Loucy (cell line): ENCODE measurements around the gene SULT1C4.
A peak's percentile ranks its signal among the peaks of the same experiment; 100 is the strongest.

Experiments used
- H2AFZ ChIP-seq: fragments of 200-600 bp; sonication (generic); 2 replicates; pipeline ENCODE4 v1.6.0; 2016; ENCODE audit warnings: antibody characterized with exemption, mild to moderate bottlenecking, low read length, moderate library complexity
- H3F3A ChIP-seq: fragments of 200-600 bp; 2 replicates; pipeline ENCODE4 v1.6.0; 2016; ENCODE audit warnings: antibody characterized with exemption, low read depth, mild to moderate bottlenecking
- H3K27me3 ChIP-seq: fragments of 200-600 bp; sonication (generic); 2 replicates; pipeline ENCODE4 v1.6.1; 2014; ENCODE audit warnings: low read length, mild to moderate bottlenecking; ENCODE audit not compliant: insufficient read depth, poor library complexity, severe bottlenecking
- H3K36me3 ChIP-seq: fragments of 200-600 bp; sonication (generic); 2 replicates; pipeline ENCODE4 v1.6.1; 2016; ENCODE audit warnings: low read length; ENCODE audit not compliant: insufficient read depth
- H3K4me1 ChIP-seq: fragments of 200-600 bp; sonication (generic); 2 replicates; pipeline ENCODE4 v1.5.1; 2014; ENCODE audit warnings: low read length, mild to moderate bottlenecking; ENCODE audit not compliant: insufficient read depth, poor library complexity, severe bottlenecking
- H3K4me2 ChIP-seq: fragments of 200-600 bp; sonication (generic); 2 replicates; pipeline ENCODE4 v1.6.0; 2014; ENCODE audit warnings: antibody characterized with exemption, low read length, low read depth, mild to moderate bottlenecking; ENCODE audit not compliant: poor library complexity, severe bottlenecking
- H3K4me3 ChIP-seq: fragments of 200-600 bp; sonication (generic); 2 replicates; pipeline ENCODE4 v1.5.1; 2014; ENCODE audit warnings: low read length, mild to moderate bottlenecking, mixed read lengths; ENCODE audit not compliant: poor library complexity, severe bottlenecking
- H3K79me2 ChIP-seq: fragments of 200-600 bp; sonication (generic); 2 replicates; pipeline ENCODE4 v1.6.1; 2014; ENCODE audit warnings: low read length; ENCODE audit not compliant: insufficient read depth
- H3K9ac ChIP-seq: fragments of 200-600 bp; sonication (generic); 2 replicates; pipeline ENCODE4 v1.6.0; 2014; ENCODE audit warnings: mild to moderate bottlenecking, low read depth, low read length, moderate library complexity; ENCODE audit not compliant: poor library complexity, severe bottlenecking
- H3K9me2 ChIP-seq: fragments of 200-600 bp; sonication (generic); replicated peaks from 2 replicates; pipeline ENCODE4 v1.6.1; 2016; ENCODE audit warnings: low read depth, low read length, mixed read lengths
- H3K9me3 ChIP-seq: fragments of 200-600 bp; sonication (generic); 2 replicates; pipeline ENCODE4 v1.6.1; 2014; ENCODE audit warnings: mild to moderate bottlenecking, antibody characterized with exemption, low read length, low read depth; ENCODE audit not compliant: insufficient read depth
- H4K20me1 ChIP-seq: fragments of 200-600 bp; sonication (generic); 2 replicates; pipeline ENCODE4 v1.6.0; 2014; ENCODE audit warnings: antibody characterized with exemption, low read length, mild to moderate bottlenecking; ENCODE audit not compliant: insufficient read depth, poor library complexity, severe bottlenecking
- CTCF ChIP-seq: fragments of 200-600 bp; sonication (generic); conservative IDR thresholded peaks from 2 replicates; pipeline ENCODE4 v1.5.1; 2014; ENCODE audit warnings: mild to moderate bottlenecking, antibody characterized with exemption, low read length
- EZH2phosphoT487 ChIP-seq: fragments of 200-600 bp; IDR thresholded peaks from 2 replicates; pipeline ENCODE4 v1.6.1; 2018; ENCODE audit warnings: antibody characterized with exemption, mild to moderate bottlenecking, moderate library complexity, borderline replicate concordance

The SULT1C4 gene

GRCh38 chr2:108377815-108378630 lies at the start of gene SULT1C4:
SULT1C4 (plus strand) TSS chr2:108377954; CDS start chr2:108378338, 384 bp downstream.
- H3F3A ChIP-seq = no peaks in the 10 kb centered on the region
- no peaks in the 10 kb centered on the region for H3K79me2 ChIP-seq
- H3K36me3 ChIP-seq = no peaks in the 10 kb centered on the region
- H2AFZ ChIP-seq = no peak within 1 kb of the TSS
- TF ChIP-seq CTCF (no peak), EZH2phosphoT487 (no peak)
- no peak within 1 kb of the TSS for H3K4me3 ChIP-seq
- H3K27me3 ChIP-seq = no peaks in the 10 kb centered on the region
- no peaks in the 10 kb centered on the region for H4K20me1 ChIP-seq
- H3K4me2 ChIP-seq = peak within 1 kb of the TSS; percentile 13
- H3K9ac ChIP-seq = no peak within 1 kb of the TSS
- no peaks in the 10 kb centered on the region for H3K9me3 ChIP-seq
- H3K4me1 ChIP-seq = peaks cover 13% of the 10 kb centered on the region
- no peaks in the 10 kb centered on the region for H3K9me2 ChIP-seq

- Histone ChIP-seq H3K27me3 (no peaks in the 10 kb centered on the region), H3K9ac (no peak overlapping the region), H3K36me3 (no peaks in the 10 kb centered on the region), H2AFZ (no peak overlapping the region), H3K4me3 (no peak overlapping the region), H3K79me2 (no peaks in the 10 kb centered on the region), H3F3A (no peaks in the 10 kb centered on the region), H3K4me2 (no peak overlapping the region), H4K20me1 (no peaks in the 10 kb centered on the region), H3K9me2 (no peaks in the 10 kb centered on the region), H3K9me3 (no peaks in the 10 kb centered on the region), H3K4me1 (peaks cover 10% of the 10 kb centered on the region)
- TF ChIP-seq EZH2phosphoT487 = no peak
- TF ChIP-seq CTCF = no peak
Observed at GRCh38 chr2:108329771-108330170, 48.0 kb upstream of the SULT1C4 start.

- Histone ChIP-seq H3K27me3 (no peaks in the 10 kb centered on the region), H3K4me1 (peaks cover 10% of the 10 kb centered on the region), H4K20me1 (no peaks in the 10 kb centered on the region), H3K4me3 (no peak overlapping the region), H3K36me3 (no peaks in the 10 kb centered on the region), H3F3A (no peaks in the 10 kb centered on the region), H3K4me2 (no peak overlapping the region), H3K9ac (no peak overlapping the region), H3K9me2 (no peaks in the 10 kb centered on the region), H3K9me3 (no peaks in the 10 kb centered on the region), H3K79me2 (no peaks in the 10 kb centered on the region), H2AFZ (no peak overlapping the region)
- TF ChIP-seq EZH2phosphoT487 (no peak), CTCF (no peak)
Observed at GRCh38 chr2:108330979-108331378, 46.8 kb upstream of the SULT1C4 start.
